Activated CD8-positive, alpha-beta T cell treated with anti-CD3 and anti-CD28 coated beads for 36 hours (primary cell): Measurements from ENCODE around the gene RPAP3. TPM values are rescaled to one million over a fixed set of nuclear protein-coding genes. Genes with fewer than 3 reads are reported as not detected.
"Not testable (repeated sequence)": the region's sequence is repeated elsewhere in the genome, so short reads cannot be mapped to it uniquely, and the experiment has no call there.

ENCODE experiments used
- ATAC-seq: fragments of 200-7000 bp; cut with Tn5 transposase; one replicate; pipeline ENCODE4 v1.10.0; 2021; ENCODE audit warnings: mild to moderate bottlenecking, moderate library complexity
- CTCF ChIA-PET: fragments of 350-600 bp; sonication (Branson Sonifier 250); formaldehyde crosslinking; loops from one replicate; lab custom pipeline; 2021; ENCODE audit warnings: antibody characterized with exemption; lab: Charles Lee
- POLR2A ChIA-PET: fragments of 350-600 bp; sonication (Branson Sonifier 250); formaldehyde crosslinking; loops from one replicate; lab custom pipeline; 2021; ENCODE audit warnings: antibody characterized with exemption; lab: Charles Lee
- DNase-seq: peaks from one replicate; pipeline ENCODE4 v3.0.0-alpha.2; 2020
- H3K27ac Mint-ChIP-seq: one replicate; pipeline ENCODE4 v1.8.0; 2021; ENCODE audit warnings: mild to moderate bottlenecking, mixed read lengths
- H3K27me3 Mint-ChIP-seq: one replicate; pipeline ENCODE4 v1.8.0; 2021; ENCODE audit warnings: mixed read lengths
- H3K36me3 Mint-ChIP-seq: one replicate; pipeline ENCODE4 v1.8.0; 2021; ENCODE audit warnings: low read depth, mixed read lengths
- H3K4me1 Mint-ChIP-seq: one replicate; pipeline ENCODE4 v1.8.0; 2021; ENCODE audit warnings: low read depth, mixed read lengths
- H3K4me3 Mint-ChIP-seq: one replicate; pipeline ENCODE4 v1.8.0; 2021; ENCODE audit warnings: mild to moderate bottlenecking, moderate library complexity, mixed read lengths
- H3K9me3 Mint-ChIP-seq: one replicate; pipeline ENCODE4 v1.8.0; 2021; ENCODE audit warnings: mixed read lengths
- CTCF ChIP-seq: fragments of 200-600 bp; IDR thresholded peaks from one replicate; pipeline ENCODE4 v1.8.0; 2022; ENCODE audit warnings: antibody characterized with exemption, mild to moderate bottlenecking
- intact Hi-C: fragments of 100-400 bp; cut with micrococcal nuclease; formaldehyde crosslinking; loops from one replicate; pipeline ENCODE4 v1.10.0; 2022
- total RNA-seq, 2 experiments: library from RNA; stranded (reverse); gene quantifications; one replicate each; pipeline ENCODE4 v1.2.3, GENCODE V29; 2021

The RPAP3 gene
- total RNA-seq, 2 experiments from 2014 or later = 42.0 to 42.5 TPM

DNA sequence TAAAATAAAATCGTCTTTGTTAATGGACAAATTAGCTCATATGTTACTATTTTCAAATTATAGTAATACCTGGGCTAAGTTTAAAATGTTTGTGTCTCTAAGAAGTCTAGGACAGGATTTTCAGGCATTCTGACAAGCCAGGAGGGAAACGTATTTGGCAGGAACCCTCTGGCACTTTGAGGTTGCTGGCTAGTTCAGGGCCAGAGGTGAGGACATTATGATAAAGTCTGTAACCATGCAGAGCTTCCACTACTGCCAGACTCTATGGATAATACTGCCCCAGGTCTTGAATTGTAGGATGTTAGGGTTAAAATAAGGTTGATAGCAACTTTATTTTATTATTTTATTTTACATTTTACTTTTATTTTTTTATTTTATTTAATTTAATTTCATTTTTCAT lies 56.4 kb downstream of the RPAP3 start:
- Mint-ChIP-seq H3K27ac (no peak overlapping the region), H3K9me3 (peaks cover 7% of the 10 kb centered on the region), H3K4me1 (peaks cover 12% of the 10 kb centered on the region), H3K27me3 (no peaks in the 10 kb centered on the region), H3K4me3 (no peak overlapping the region), H3K36me3 (peaks cover 10% of the 10 kb centered on the region)
- DNase-seq (no peak), ATAC-seq (no peak)
- no peak for TF ChIP-seq CTCF
- intact Hi-C loops = no loop called here
- ChIA-PET CTCF (interaction anchor here (0.7 to 3.9 kb wide), 3 partner anchors 12 to 192 kb away, joined by 3 to 24 read pairs (median 3); no protein-coding TSS in a partner anchor), POLR2A (interaction anchor here (1.0 kb wide), 1 partner anchor 75 kb away, joined by 3 read pairs; no protein-coding TSS in a partner anchor)

GRCh38 chr12:47648056-47648579 lies 57.7 kb downstream of the RPAP3 start:
- TF ChIP-seq CTCF = no peak
- no peak for ATAC-seq
- H3K9me3 Mint-ChIP-seq = peaks cover 13% of the 10 kb centered on the region
- no peak overlapping the region for H3K27ac Mint-ChIP-seq
- peaks cover 12% of the 10 kb centered on the region for H3K4me1 Mint-ChIP-seq
- H3K4me3 Mint-ChIP-seq = no peak overlapping the region
- ChIA-PET POLR2A (no interaction called here), CTCF (interaction anchor here (1.2 to 3.9 kb wide), 5 partner anchors 11 to 615 kb away, joined by 3 to 24 read pairs (median 4); no protein-coding TSS in a partner anchor)
- intact Hi-C loops = no loop called here
- no peaks in the 10 kb centered on the region for H3K27me3 Mint-ChIP-seq
- peaks cover 15% of the 10 kb centered on the region for H3K36me3 Mint-ChIP-seq
- no peak for DNase-seq

GRCh38 chr12:47642310-47642709 lies 63.5 kb downstream of the RPAP3 start:
- POLR2A ChIA-PET, H3K27me3 Mint-ChIP-seq, CTCF ChIA-PET, intact Hi-C loops, H3K27ac Mint-ChIP-seq, H3K4me3 Mint-ChIP-seq, H3K4me1 Mint-ChIP-seq, ATAC-seq, DNase-seq: not testable (repeated sequence)
- Mint-ChIP-seq H3K36me3 (peaks cover 65% of the 10 kb centered on the region), H3K9me3 (peaks cover 40% of the 10 kb centered on the region)

DNA sequence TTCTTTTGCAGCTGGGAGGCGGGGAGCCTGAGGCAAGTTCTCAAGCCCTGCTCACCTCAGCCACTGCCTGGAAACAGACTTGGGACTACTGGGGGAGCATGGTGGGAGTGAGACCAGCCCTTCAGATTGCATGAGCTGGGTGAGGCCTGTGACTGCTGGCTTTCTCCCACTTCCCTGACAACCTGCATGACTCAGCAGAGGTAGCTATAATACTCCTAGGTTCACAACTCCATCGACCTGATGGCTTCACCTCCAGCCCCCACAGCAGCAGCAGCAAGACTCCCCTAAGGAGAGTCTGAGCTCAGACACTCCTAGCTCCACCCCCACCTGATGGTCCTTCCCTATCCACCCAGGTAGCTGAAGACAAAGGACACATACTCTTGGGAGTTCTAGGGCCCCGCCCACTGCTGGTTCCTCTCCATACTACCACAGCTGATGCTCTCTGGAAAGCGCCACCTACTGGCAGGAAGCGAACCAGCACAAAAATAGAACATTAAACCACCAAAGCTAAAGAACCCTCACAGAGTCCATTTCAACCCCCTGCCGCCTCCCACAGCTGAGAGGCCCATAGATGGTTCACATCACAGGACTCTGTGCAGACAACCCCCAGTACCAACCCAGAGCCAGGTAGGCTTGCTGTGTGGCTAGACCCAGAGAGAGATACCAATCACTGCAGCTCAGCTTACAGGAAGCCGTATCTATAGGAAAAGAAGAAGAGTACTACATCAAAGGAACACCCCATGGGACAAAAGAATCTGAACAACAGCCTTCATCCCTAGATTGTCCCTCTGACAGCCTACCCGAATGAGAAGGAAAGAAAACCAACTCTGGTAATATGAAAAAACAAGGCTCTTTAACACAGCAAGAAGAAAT lies 68.7 kb downstream of the RPAP3 start:
- CTCF ChIA-PET = interaction anchor here (0.6 to 3.7 kb wide), 41 partner anchors 8 to 616 kb away, joined by 3 to 24 read pairs (median 4); partner anchors contain the start of genes RPAP3 and TMEM106C

GRCh38 chr12:47635770-47636169 lies 70.1 kb downstream of the RPAP3 start:
- H3K4me1 Mint-ChIP-seq, ATAC-seq, intact Hi-C loops, DNase-seq, POLR2A ChIA-PET, H3K4me3 Mint-ChIP-seq, H3K27me3 Mint-ChIP-seq, H3K27ac Mint-ChIP-seq: not testable (repeated sequence)
- CTCF ChIA-PET = interaction anchor here (0.9 to 3.7 kb wide), 11 partner anchors 8 to 603 kb away, joined by 3 to 24 read pairs (median 5); no protein-coding TSS in a partner anchor
- H3K9me3 Mint-ChIP-seq = peaks cover 15% of the 10 kb centered on the region
- H3K36me3 Mint-ChIP-seq = peaks cover 47% of the 10 kb centered on the region

More for the DNA sequence above, 68.7 kb downstream of the RPAP3 start:
- Mint-ChIP-seq H3K9me3 (peaks cover 21% of the 10 kb centered on the region), H3K4me1 (peaks cover 7% of the 10 kb centered on the region), H3K27me3 (no peaks in the 10 kb centered on the region), H3K36me3 (peaks cover 51% of the 10 kb centered on the region), H3K27ac (no peak overlapping the region), H3K4me3 (no peak overlapping the region)
- peak; percentile 50 for TF ChIP-seq CTCF
- POLR2A ChIA-PET = no interaction called here
- intact Hi-C loops = no loop called here
- DNase-seq = peak; percentile 72
- ATAC-seq = no peak
